ENCODE data around the gene BANF2.
"Not testable (repeated sequence)": the region's sequence is repeated elsewhere in the genome, so short reads cannot be mapped to it uniquely, and the experiment has no call there.

Gene BANF2

DNA sequence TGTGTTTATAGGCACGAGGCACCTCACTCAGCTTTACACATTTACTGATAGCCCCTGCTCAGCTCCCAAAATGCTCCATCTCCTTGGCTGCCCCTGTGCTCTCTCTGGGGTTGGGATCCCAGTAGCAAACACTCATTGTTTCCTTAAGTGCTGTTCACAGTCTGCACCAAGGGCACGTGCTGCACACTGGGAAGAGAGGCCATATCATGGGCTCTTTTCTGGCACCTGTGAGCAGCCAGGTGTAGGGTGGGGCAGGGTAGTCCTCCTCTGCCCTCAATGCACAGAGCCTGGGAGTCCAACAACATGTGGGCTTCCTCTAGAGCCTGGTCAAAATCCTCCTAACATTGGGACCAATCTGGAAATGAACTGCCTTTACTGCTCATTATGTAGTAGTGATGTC lies 67.9 kb downstream of the BANF2 start:
- DNase-seq, result no peak

DNA sequence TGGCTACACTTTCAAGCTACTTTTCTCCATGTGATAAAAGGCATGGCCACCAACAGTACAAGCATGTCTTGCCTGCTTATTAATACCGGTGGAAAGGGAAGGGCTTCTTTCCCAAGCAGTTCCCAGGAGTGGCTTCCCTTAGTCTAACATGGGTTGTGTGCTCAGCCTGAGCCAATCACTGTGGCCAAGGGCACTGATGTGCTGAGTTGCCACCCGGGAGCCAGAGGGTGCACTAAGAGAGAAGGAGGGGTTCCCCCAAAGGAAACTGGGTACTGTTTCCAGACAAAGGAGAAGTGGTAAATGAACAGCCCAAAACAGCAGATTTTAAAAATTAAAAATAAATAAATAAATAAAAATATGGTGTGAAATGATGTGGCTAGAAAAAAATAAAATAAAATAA lies 68.5 kb downstream of the BANF2 start:
- DNase-seq, result no peak

- DNase-seq, result not testable (repeated sequence)
Observed at GRCh38 chr20:17769716-17770115, 70.0 kb downstream of the BANF2 start.

GRCh38 chr20:17771206-17772004 lies 71.6 kb downstream of the BANF2 start:
- no peak for DNase-seq

GRCh38 chr20:17772005-17772343 lies 72.2 kb downstream of the BANF2 start:
- DNase-seq, result no peak

GRCh38 chr20:17773619-17774018 lies 73.9 kb downstream of the BANF2 start:
- DNase-seq, result no peak

GRCh38 chr20:17775600-17775999 lies 75.8 kb downstream of the BANF2 start:
- DNase-seq, result no peak

DNA sequence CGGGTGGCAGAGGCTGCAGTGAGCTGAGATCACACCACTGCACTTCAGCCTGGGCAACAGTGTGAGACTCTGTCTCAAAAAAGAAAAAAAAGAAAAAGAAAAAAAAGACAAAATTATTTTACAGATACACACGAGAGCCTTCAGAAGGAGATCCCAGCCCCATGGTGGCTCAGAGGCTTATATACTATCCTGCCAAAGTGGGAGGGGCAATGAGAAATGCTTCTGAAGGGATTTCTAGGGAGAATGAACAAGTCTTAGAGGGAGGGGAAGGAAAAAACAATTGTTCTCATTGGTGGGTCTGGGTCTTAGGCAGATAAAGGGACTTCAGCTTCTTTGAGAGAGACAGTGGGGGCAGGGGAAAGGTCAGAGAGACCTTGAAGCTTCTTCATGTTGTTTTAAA lies 76.8 kb downstream of the BANF2 start:
- no peak for DNase-seq

DNA sequence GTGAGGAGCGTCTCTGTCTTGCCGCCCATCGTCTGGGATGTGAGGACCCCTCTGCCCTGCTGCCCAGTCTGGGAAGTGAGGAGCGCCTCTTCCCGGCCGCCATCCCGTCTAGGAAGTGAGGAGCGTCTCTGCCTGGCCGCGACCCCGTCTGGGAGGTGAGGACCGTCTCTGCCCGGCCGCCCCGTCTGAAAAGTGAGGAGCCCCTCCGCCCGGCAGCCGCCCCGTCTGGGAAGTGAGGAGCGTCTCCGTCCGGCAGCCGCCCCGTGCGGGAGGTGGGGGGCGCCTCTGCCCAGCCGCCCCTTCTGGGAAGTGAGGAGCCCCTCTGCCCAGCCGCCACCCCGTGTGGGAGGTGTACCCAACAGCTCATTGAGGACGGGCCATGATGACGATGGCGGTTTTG lies 79.2 kb downstream of the BANF2 start:
- not testable (repeated sequence) for DNase-seq

GRCh38 chr20:17782768-17783167 lies 83.0 kb downstream of the BANF2 start:
- no peak for DNase-seq

GRCh38 chr20:17783671-17784070 lies 83.9 kb downstream of the BANF2 start:
- DNase-seq, result no peak

GRCh38 chr20:17785007-17785406 lies 85.2 kb downstream of the BANF2 start:
- no peak for DNase-seq
